ENCODE data around the gene TEKTIP1. TPM values are rescaled to one million over a fixed set of nuclear protein-coding genes. Genes with fewer than 3 reads are reported as not detected.
"Not testable (repeated sequence)": the region's sequence is repeated elsewhere in the genome, so short reads cannot be mapped to it uniquely, and the experiment has no call there.

TEKTIP1 gene
- total RNA-seq, 4 donors from 2014 or later, result 1.2 to 3.3 (median 1.9) TPM; not detected in 1

- WGBS, 2 donors, result 90 to 95% methylated on average over 4 to 20 of the region's 21 CpGs
- Histone ChIP-seq H3K27ac (no peak overlapping the region), H3K27me3 (no peaks in the 10 kb centered on the region), H3K4me1 (no peaks in the 10 kb centered on the region), H3K36me3 (peaks cover 53 to 54% of the 10 kb centered on the region in 2 donors), H3K4me3 (replicated peaks in 1 of 3) (no peak overlapping the region), H3K9me3 (no peaks in the 10 kb centered on the region)
- DNase-seq, result no peak
- intact Hi-C loops (cut with DNase I), result no loop called here
- TF ChIP-seq CTCF (IDR thresholded peaks at IDR 0.05) (no peak), POLR2A (IDR thresholded peaks at IDR 0.05) (no peak)
These were observed 11.6 kb upstream of the TEKTIP1 start for GRCh38 chr19:3527238-3527910.

DNA sequence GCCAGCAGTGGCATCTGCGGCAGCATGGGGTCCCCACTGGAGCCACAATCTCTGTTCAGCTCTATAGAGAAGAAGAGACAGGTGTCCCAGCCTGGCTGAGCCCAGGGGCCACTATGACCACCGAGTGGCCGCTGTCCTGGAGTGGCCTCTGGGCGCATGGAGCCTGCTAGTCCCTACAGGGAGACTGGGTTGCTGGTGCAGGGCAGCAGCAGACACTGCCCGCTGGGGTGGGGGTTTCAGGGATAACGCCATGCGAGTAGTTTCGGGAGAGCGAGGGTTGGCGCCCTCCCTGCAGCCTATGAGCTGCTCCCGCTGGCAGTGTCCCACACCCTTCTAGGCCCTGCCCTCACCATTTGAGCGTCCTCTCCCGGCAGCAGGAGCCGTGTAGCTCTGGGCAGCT lies 10.9 kb upstream of the TEKTIP1 start:
- intact Hi-C loops (cut with DNase I), result no loop called here
- Histone ChIP-seq H3K4me1 (no peaks in the 10 kb centered on the region), H3K36me3 (peaks cover 56 to 60% of the 10 kb centered on the region in 2 donors), H3K9me3 (no peaks in the 10 kb centered on the region), H3K27me3 (no peaks in the 10 kb centered on the region), H3K4me3 (replicated peaks in 1 of 3) (no peak overlapping the region), H3K27ac (no peak overlapping the region)
- DNase-seq, result no peak
- TF ChIP-seq POLR2A (IDR thresholded peaks at IDR 0.05), result no peak
- TF ChIP-seq CTCF (IDR thresholded peaks at IDR 0.05), result no peak
- 96 to 98% methylated on average over 8 to 11 of the region's 14 CpGs for WGBS, 2 donors

GRCh38 chr19:3528539-3529211 lies 10.3 kb upstream of the TEKTIP1 start:
- 95 to 96% methylated on average over 20 of the region's 20 CpGs for WGBS, 2 donors
- Histone ChIP-seq H3K4me3 (replicated peaks in 1 of 3) (no peak overlapping the region), H3K9me3 (no peaks in the 10 kb centered on the region), H3K27ac (no peak overlapping the region), H3K4me1 (no peaks in the 10 kb centered on the region), H3K36me3 (peaks cover 56 to 62% of the 10 kb centered on the region in 2 donors), H3K27me3 (no peaks in the 10 kb centered on the region)
- TF ChIP-seq POLR2A (IDR thresholded peaks at IDR 0.05) (no peak), CTCF (IDR thresholded peaks at IDR 0.05) (no peak)
- intact Hi-C loops (cut with DNase I), result no loop called here
- no peak for DNase-seq

- intact Hi-C loops (cut with DNase I); DNase-seq; H3K4me3 ChIP-seq (replicated peaks in 1 of 3); H3K9me3 ChIP-seq; H3K27ac ChIP-seq; H3K4me1 ChIP-seq; H3K27me3 ChIP-seq: not testable (repeated sequence)
- peaks cover 54 to 65% of the 10 kb centered on the region in 2 donors for H3K36me3 ChIP-seq
- 89 to 94% methylated on average over 7 of the region's 7 CpGs for WGBS, 2 donors
These were observed 9.7 kb upstream of the TEKTIP1 start for GRCh38 chr19:3529299-3529698.

DNA sequence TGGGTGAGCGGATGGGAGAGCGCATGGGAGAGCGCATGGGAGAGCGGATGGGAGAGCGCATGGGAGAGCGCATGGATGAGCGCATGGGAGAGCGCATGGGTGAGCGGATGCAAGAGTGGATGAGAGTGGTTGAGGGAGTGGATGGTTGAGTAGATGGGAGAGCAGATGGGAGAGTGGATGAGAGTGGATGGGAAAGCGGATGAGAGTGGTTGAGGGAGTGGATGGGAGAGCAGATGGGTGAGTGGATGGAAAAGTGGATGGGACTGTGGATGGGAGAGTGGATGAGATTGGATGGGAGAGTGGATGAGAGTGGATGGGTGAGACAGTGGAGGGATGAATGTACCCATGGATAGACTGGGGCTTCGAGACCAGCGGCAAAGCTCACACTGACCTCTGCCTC lies 8.6 kb upstream of the TEKTIP1 start:
- TF ChIP-seq CTCF (IDR thresholded peaks at IDR 0.05) (no peak), POLR2A (IDR thresholded peaks at IDR 0.05) (no peak)

More for the DNA sequence above, 8.6 kb upstream of the TEKTIP1 start:
- no peaks in the 10 kb centered on the region for H3K4me1 ChIP-seq
- H3K27ac ChIP-seq, result no peak overlapping the region
- H3K4me3 ChIP-seq (replicated peaks in 1 of 3), result no peak overlapping the region
- 95% methylated on average over 12 of the region's 12 CpGs for WGBS, 2 donors
- intact Hi-C loops (cut with DNase I), result no loop called here
- DNase-seq, result no peak
- no peaks in the 10 kb centered on the region for H3K27me3 ChIP-seq
- no peaks in the 10 kb centered on the region for H3K9me3 ChIP-seq
- peaks cover 58 to 74% of the 10 kb centered on the region in 2 donors for H3K36me3 ChIP-seq
